Astrocyte (in vitro differentiated cells and primary cell): Measurements from ENCODE around the gene MCF2L2.

Source experiments
- EZH2 ChIP-seq: IDR thresholded peaks from 2 replicates; pipeline ENCODE4 v1.6.1; 2012; ENCODE audit warnings: mild to moderate bottlenecking, low read length, inconsistent platforms; ENCODE audit not compliant: insufficient read depth
- TF ChIP-seq, protein P1 (sequence below): IDR thresholded peaks from 2 replicates; pipeline ENCODE4 v1.5.1; 2011; ENCODE audit warnings: low read depth, mild to moderate bottlenecking, inconsistent platforms, low read length, moderate library complexity; ENCODE audit not compliant: insufficient read depth

DNA sequence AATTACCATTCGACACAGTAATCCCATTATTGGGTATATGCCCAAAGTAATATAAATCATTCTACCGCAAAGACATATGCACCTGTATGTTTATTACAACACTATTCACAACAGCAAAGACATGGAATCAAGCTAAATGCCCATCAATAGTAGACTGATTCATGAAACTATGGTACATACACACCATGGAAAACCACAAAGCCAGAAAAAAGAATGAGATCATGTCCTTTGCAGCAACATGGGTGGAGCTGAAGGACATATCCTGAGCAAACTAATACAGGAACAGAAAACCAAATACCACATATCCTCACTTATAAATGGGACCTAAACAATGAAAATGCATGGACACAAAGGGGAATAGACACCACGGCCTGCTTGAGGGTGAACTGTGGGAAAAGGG lies 11.1 kb upstream of the MCF2L2 start:
- TF ChIP-seq, protein P1, sequence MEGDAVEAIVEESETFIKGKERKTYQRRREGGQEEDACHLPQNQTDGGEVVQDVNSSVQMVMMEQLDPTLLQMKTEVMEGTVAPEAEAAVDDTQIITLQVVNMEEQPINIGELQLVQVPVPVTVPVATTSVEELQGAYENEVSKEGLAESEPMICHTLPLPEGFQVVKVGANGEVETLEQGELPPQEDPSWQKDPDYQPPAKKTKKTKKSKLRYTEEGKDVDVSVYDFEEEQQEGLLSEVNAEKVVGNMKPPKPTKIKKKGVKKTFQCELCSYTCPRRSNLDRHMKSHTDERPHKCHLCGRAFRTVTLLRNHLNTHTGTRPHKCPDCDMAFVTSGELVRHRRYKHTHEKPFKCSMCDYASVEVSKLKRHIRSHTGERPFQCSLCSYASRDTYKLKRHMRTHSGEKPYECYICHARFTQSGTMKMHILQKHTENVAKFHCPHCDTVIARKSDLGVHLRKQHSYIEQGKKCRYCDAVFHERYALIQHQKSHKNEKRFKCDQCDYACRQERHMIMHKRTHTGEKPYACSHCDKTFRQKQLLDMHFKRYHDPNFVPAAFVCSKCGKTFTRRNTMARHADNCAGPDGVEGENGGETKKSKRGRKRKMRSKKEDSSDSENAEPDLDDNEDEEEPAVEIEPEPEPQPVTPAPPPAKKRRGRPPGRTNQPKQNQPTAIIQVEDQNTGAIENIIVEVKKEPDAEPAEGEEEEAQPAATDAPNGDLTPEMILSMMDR, result no peak
- TF ChIP-seq EZH2, result no peak
